Tibial artery (tissue), 4 donors: ENCODE results near the gene SYNGR2.

Source experiments
- DNase-seq, 2 donors: peaks; one replicate each; pipeline ENCODE4 v3.0.0-alpha.2; 2019
- H3K27ac ChIP-seq, 2 donors: fragments of 200-600 bp; sonication (generic) in 1 of 2; 1 replicate in 1 of 2; 2 replicates in 1 of 2; pipeline ENCODE4 v1.5.1; 2018 to 2019; ENCODE audit warnings: mild to moderate bottlenecking in 1 of 2
- H3K27me3 ChIP-seq, 2 donors: fragments of 200-600 bp; sonication (generic) in 1 of 2; one replicate each; pipeline versions ENCODE4 v1.5.1 to v1.6.0; 2016 to 2019
- H3K36me3 ChIP-seq, 3 donors: fragments of 200-600 bp; sonication (generic) in 2 of 3; one replicate each; pipeline ENCODE4 v1.5.1; 2016 to 2019; ENCODE audit warnings: mild to moderate bottlenecking in 2 of 3
- H3K4me1 ChIP-seq, 4 donors: fragments of 200-600 bp; sonication (generic) in 2 of 4; 1 replicate in 3 of 4; 2 replicates in 1 of 4; pipeline ENCODE4 v1.5.1; 2016 to 2019
- H3K4me3 ChIP-seq, 2 donors: fragments of 200-600 bp; sonication (generic) in 1 of 2; 1 replicate in 1 of 2; 2 replicates in 1 of 2; pipeline ENCODE4 v1.5.1; 2018 to 2019; ENCODE audit warnings: mild to moderate bottlenecking in 2 of 2
- H3K9me3 ChIP-seq, 3 donors: fragments of 200-600 bp; sonication (generic) in 1 of 3; one replicate each; pipeline ENCODE4 v1.5.1; 2016 to 2019
- CTCF ChIP-seq, 2 experiments: fragments of 200-600 bp in 1 of 2; fragments of 450-650 bp in 1 of 2; IDR thresholded peaks; one replicate each; pipeline ENCODE4 v1.5.1; 2017 to 2019; ENCODE audit warnings: antibody characterized with exemption in 2 of 2, mild to moderate bottlenecking in 1 of 2, moderate library complexity in 1 of 2
- intact Hi-C: fragments of 100-400 bp; cut with DNase I; formaldehyde crosslinking; loops from one replicate; pipeline ENCODE4 v1.15.0; 2023; ENCODE audit warnings: low total_unique reads

The SYNGR2 gene

DNA sequence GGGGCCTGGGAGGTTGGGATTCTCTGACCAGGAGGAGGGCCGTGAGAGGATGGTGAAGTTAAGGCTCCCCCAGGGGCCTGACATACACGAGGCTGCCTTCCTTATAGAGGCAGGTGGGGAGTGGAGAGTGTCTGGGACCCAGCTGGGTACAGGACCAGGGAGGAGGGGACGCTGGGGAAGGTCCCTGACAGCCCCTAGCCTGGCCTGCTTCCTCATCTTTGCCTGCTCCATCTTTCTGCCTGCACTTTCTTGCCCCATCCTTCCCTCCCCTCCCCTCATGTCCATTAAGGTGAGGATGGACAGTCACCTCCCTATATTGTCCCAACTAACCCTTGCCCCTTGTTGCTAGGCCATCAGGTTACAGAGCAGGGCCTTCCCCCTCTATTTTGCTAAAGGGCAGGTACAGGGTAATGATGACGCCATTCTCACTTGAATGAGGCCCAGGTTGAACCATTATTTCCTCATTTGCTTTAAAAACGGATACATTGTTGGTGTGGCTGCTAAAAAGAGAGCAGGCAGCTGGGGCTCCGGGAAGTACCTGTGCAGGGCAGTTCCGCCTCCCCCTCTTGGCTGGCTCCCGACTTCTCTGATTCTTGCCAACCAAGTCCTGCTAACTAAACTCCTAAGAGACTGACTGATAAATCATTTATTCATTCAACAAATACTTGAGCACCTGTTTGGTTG, 20.9 kb upstream of the SYNGR2 start:
- Histone ChIP-seq H3K4me1 (peaks cover 0 to 22% (median 19%) of the 10 kb centered on the region in 4 donors), H3K36me3 (no peaks in the 10 kb centered on the region), H3K9me3 (no peaks in the 10 kb centered on the region), H3K27ac (no peak overlapping the region), H3K4me3 (no peak overlapping the region), H3K27me3 (peaks cover 0 to 10% of the 10 kb centered on the region in 2 donors)
- intact Hi-C loops: no loop called here
- TF ChIP-seq CTCF (IDR thresholded peaks at IDR 0.05): no peak
- no peak for DNase-seq

DNA sequence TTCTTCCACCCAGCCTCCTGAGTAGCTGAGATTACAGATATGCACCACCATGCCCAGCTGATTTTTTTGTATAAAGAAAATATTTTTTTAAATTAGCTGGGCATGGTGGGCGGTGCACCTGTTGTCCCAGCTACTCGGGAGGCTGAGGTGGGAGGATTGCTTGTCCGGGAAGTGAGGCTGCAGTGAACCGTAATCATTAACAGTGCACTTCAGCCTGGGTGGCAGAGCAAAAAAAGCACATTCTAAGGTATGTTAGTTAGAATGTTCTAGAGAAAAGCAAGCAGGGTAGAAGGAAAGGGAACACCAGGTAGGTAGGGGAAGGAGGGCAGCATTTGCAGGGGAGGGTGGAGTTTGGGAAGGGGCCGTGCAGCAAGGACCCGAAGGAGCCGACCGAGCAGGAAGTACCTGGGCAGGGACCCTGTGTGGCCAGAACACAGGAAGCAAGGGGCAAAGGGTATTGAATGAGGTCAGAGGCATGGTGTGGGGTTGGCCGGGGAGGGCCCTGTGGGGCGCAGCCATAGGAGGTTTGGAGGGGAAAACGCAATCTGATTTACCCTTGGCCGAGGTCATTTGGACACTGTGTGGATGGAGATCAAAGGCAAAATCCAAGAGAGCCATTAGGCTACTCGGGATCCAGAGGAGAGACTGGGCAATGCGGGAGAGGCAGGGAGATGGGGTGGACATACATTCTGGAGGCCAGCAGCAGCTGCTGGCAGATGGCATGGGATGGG, 19.9 kb upstream of the SYNGR2 start:
- DNase-seq: no peak
- no peak for TF ChIP-seq CTCF (IDR thresholded peaks at IDR 0.05)
- Histone ChIP-seq H3K4me3 (no peak overlapping the region), H3K4me1 (peaks cover 0 to 21% (median 19%) of the 10 kb centered on the region in 4 donors), H3K27me3 (peaks cover 0 to 7% of the 10 kb centered on the region in 2 donors), H3K36me3 (no peaks in the 10 kb centered on the region), H3K27ac (no peak overlapping the region), H3K9me3 (no peaks in the 10 kb centered on the region)
- intact Hi-C loops: no loop called here

GRCh38 chr17:78151514-78152008, 16.8 kb upstream of the SYNGR2 start:
- Histone ChIP-seq H3K4me1 (no peaks in the 10 kb centered on the region), H3K4me3 (no peak overlapping the region), H3K36me3 (no peaks in the 10 kb centered on the region), H3K9me3 (no peaks in the 10 kb centered on the region), H3K27me3 (peaks cover 0 to 4% of the 10 kb centered on the region in 2 donors), H3K27ac (no peak overlapping the region)
- no peak for DNase-seq
- intact Hi-C loops: no loop called here
- TF ChIP-seq CTCF (IDR thresholded peaks at IDR 0.05): no peak

GRCh38 chr17:78154903-78155811, 13.2 kb upstream of the SYNGR2 start:
- Histone ChIP-seq H3K27me3 (no peaks in the 10 kb centered on the region), H3K9me3 (no peaks in the 10 kb centered on the region), H3K4me3 (no peak overlapping the region), H3K27ac (no peak overlapping the region), H3K36me3 (no peaks in the 10 kb centered on the region), H3K4me1 (no peaks in the 10 kb centered on the region)
- TF ChIP-seq CTCF (IDR thresholded peaks at IDR 0.05): no peak
- intact Hi-C loops: no loop called here
- no peak for DNase-seq

GRCh38 chr17:78159575-78160158, 8.7 kb upstream of the SYNGR2 start:
- DNase-seq: no peak
- H3K4me3 ChIP-seq: no peak overlapping the region
- H3K27ac ChIP-seq: no peak overlapping the region
- no peaks in the 10 kb centered on the region for H3K9me3 ChIP-seq
- no peaks in the 10 kb centered on the region for H3K4me1 ChIP-seq
- no peak for TF ChIP-seq CTCF (IDR thresholded peaks at IDR 0.05)
- H3K27me3 ChIP-seq: no peaks in the 10 kb centered on the region
- intact Hi-C loops: no loop called here
- H3K36me3 ChIP-seq: no peaks in the 10 kb centered on the region
